Epidermal melanocyte (primary cell): ENCODE measurements around the gene AP1M1.

ENCODE experiments used
- DNase-seq: peaks from one replicate; pipeline ENCODE4 v3.0.0; 2011; ENCODE audit warnings: low spot score; ENCODE audit not compliant: insufficient read length

The AP1M1 gene

DNA sequence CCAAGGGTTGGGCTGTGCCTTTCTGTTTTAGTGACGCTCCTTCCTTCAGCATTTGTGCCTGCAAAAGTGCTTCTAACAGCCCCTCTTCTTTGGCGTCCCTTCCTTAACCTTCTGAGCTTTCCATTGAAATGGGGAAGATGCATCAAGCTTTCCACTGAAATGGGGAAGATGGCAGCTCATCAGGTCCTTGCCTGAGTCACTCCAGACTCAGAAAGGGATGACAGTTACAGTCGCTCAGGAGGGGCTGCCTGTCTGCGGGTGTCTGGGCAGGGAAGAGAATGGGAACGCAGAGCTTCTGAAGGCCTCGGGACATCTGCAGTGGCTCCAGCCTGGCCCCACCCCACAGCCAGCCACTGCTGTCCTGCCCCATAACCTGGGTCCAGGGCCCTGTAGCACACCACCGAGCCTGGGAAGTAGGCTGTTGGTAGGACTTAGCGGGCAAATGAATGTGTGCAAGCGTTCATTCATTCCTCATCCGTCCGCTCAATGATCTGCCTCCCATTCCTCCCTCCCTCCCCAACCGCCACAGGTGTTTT, 9.8 kb downstream of the AP1M1 start:
- no peak for DNase-seq

DNA sequence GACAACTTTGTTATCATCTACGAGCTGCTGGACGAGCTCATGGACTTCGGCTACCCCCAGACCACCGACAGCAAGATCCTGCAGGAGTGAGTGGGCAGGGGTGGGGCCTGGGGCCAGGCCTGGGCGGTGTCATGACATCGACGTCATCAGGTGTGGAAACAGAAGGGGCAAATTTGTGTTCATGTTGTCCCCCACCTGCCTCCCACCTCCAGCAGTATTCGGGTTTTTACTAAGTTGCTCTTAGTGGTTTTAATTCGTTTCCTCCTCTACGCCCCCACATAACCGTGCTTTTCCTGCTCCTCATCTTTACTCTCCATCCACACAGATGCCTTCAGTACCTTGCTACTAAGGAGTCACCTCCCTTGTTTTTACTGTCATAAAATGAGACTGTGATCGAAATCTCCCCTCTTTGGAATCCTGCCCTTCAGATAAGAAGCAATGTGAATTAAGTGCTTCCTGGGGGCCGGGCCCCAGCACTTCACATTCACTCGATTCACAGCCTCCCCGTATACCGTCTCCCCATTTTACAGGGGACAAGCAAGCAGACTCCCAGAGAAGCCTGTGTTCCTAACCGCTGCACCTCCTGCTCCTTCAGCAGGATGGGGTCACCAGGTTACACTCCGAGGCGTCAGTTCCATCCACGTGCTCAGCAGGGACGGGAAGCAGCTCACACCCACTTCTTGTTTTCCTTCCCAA, 10.5 kb downstream of the AP1M1 start:
- no peak for DNase-seq

DNA sequence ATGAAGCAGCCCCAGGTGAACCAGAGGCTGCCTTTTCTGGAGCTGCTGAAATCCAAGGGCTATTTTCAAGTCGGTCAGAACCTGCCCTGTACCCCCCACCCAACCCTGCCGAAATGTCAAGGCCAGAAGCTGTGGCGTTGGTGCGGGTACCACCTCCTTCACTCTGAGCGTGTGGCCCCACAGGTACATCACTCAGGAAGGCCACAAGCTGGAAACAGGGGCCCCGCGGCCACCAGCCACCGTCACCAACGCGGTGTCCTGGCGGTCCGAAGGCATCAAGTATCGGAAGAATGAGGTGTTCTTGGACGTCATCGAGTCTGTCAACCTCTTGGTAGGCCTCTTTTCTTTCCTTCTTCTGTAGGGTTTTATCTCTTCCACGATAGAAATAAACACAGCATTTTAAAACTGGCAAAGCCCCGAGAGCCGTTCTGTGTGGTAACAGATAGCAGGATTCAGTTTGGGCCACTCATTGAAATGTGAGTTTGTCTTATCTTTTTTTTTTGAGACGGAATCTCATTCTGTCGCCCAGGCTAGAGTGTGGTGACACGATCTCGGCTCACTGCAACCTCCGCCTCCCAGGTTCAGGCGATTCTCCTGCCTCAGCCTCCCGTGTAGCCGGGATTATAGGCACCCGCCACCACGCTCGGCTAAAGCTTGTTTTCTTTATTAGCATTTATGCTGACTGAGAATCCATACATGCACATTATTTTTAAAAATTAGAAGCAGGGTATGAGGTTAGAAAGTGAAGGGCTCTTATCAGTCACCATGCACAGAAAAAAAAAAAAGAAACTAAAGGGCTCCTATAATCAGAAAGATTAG, 11.3 kb downstream of the AP1M1 start:
- DNase-seq = no peak

DNA sequence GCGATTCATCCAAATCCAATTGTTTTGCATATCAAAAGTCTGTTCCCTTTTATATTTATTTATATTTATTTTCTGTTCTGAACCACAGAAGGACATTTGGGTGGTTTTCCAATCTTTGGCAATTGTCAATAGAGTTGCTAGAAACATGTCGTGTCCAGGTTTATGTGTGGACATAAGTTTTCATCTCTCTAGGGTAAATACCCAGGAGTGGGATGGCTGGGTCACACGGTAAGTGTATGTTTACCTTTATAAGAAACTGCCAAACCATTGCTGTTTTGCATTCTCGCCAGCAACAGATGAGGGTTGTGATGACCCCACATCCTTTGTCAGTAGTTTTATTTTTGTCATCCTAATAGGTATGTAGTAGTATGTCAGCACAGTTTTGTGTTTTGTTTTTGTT, 12.5 kb downstream of the AP1M1 start:
- no peak for DNase-seq

DNA sequence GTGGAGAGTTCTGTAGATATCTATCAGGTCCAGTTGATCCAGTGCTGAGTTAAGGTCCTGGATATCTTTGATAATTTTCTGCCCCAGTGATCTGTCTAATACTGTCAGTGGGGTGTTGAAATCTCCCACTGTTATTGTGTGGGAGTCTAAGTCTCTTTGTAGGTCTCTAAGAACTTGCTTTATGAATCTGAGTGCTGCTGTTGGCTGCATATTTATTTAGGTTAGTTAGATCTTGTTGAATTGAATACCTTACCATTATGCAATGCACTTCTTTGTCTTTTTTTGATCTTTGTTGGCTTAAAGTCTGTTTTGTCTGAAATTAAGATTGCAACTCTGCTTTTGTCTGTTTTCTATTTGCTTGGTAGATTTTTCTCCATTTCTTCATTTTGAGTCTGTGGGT, 15.4 kb downstream of the AP1M1 start:
- no peak for DNase-seq

DNA sequence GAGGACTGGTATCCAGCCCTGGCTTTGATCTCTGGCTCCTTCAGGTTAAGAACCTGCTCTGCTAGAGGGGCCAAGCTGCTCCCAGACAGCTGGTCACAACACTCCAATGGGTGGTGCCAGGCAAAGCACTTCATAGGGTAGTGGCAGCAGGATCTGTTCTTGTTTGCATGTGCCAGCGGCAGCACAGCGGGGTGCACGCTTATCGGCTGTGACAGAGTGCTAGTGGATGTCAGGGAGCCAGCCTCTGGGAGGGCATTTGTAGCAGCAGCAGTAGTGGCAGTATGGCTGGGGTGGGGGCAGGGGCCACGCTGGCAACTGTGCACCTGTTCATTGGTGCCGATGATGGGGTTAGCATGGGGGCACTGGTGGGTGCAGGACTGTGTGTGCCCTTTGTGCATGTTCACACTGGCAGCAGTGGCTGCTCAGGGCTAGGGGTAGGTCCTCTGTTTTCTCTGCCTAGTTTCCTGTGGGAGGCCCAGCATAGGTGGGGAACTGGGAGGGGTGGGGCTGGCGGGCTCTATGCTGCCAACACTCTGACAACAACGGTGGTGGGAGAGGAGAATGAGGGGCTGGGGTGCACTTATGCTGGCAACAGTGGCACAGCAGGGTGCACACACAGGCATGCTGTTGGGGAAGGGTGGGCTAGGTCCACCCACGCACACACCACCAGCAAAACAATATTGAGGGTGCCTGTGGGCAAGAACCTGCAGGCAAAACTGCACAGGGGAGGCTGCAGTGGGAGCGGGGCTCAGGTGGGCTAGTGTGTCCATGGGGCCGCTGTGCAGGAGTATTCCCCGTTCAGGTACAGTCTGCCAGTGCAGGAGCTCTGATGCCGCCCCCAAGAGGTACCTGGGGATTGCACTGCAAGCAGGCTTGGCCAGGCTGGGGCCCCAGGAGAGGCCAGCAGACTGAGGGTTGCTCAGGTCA, 19.3 kb downstream of the AP1M1 start:
- no peak for DNase-seq

DNA sequence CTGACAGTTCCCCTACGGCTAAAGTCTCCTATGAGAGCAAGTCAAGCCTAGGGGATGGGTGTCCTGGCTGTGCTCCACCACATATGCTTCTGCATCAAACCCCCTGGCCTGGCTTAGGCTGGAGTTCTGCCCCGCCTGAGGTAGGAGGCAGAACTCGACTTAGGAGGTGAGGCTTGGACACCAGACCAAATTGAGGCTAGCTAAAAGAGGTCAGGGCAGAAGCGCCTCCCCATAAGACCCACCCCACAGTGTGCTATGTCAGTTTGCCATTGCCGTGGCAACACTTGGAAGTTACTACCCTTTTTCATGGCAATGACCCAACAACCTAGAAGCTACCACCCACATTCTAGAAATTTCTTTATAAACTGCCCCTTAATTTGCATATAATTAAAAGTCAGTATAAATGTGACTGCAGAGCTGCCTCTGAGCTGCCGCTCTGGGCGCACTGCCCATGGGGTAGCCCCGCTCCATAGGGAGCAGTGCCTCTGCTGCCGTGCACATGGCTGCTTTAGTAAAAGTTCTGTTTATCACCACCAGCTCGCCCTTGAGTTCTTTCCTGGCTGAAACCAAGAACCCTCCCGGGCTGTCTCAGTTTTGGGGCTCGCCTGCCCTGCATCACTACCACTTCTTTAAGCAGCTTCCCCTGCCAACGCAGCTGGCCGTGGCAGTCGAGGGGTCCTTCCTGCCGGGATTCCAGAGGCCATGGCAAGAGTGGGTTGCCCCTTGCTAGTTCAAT, 20.2 kb downstream of the AP1M1 start:
- DNase-seq = no peak

DNA sequence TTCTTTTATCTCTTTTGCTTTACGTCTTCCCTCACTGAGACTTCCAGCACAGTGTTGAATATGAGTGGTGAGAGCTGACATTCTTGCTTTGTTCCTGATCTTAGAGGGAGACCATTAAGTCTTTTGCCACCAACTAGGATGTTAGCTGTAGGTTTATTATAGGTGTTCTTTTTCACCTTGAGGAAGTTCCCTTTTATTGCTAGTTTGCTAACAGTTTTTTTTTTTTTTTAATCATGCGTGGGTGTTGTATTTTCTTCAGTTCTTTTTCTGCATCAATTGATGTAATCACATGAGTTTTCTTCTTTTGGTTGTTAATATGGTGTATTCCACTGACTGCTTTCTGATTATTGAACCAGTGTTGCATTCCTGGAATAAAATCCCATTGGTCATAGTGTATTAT, 21.1 kb downstream of the AP1M1 start:
- no peak for DNase-seq

DNA sequence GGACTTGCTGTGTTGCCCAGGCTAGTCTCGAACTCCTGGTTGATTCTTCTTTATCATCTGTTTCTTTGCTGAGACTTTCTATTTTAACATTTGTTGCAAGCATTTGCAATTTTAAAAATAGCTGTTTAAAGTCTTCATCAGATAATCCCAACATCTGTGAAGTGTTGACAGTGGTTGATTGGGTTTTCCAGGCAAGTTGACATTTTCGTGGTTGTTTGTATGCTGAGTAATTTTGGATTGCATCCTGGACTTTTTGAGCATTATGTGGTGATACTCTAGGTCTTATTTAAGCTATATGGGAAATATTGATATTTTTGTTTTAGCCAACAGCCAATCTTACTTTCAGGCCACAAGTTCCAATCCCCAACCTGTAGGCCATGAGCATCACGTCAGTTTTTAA, 25.1 kb downstream of the AP1M1 start:
- DNase-seq = no peak

DNA sequence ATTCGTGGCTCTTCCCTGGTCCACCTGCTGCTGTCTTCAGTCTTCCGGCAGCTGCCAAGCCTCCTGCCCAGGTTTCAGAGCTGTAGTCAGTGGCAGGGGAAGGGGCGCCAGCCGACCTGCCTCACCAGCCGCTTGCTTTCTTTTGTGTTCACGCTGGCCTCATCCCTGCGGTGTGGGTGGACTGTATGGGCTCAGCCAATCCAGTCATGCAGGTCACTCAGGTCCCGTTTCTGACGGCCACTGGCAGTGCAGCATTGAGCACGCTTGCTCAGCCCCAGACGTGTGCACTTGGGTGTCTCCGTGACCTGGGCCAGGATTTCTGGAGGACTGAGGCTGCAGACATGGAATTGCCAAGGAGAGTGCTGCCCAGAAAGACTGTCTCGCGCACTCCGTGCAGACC, 26.0 kb downstream of the AP1M1 start:
- DNase-seq = no peak

DNA sequence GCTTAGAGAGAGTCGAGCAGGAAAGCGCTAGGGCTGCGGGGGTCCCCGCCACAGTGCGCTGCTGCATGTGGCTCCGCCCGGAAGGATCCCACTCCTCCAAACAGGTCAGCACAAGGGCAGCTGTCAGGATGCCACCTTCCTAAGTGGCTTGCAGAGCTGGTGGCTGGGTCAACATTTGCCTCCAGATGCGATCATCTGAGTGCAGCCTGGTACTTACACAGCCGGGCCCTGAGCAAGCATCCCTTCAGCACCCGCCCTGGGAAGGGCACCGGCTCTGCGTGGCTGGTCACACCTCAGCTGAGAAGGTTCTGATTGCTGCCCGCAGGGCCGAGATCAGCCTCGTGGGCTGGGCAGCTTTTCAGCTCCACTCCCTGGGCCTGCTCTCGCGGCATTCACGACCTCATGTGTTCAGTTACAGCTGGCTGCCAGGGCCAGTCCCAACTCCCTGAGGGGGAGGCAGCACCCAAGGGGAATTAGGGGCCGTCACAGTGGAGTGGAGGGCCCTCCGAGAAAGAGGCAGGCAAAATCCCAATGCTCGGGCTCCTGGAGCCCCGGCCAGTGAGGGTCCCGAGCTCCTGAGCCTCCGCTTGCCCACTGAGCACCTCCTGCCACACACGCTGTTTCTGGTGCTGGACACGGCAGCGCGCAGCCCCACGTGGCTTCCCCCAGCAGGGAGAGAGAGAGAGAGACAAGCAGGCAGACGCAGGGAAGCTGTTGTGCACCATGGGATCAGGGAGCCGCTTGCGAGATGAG, 26.8 kb downstream of the AP1M1 start:
- no peak for DNase-seq

DNA sequence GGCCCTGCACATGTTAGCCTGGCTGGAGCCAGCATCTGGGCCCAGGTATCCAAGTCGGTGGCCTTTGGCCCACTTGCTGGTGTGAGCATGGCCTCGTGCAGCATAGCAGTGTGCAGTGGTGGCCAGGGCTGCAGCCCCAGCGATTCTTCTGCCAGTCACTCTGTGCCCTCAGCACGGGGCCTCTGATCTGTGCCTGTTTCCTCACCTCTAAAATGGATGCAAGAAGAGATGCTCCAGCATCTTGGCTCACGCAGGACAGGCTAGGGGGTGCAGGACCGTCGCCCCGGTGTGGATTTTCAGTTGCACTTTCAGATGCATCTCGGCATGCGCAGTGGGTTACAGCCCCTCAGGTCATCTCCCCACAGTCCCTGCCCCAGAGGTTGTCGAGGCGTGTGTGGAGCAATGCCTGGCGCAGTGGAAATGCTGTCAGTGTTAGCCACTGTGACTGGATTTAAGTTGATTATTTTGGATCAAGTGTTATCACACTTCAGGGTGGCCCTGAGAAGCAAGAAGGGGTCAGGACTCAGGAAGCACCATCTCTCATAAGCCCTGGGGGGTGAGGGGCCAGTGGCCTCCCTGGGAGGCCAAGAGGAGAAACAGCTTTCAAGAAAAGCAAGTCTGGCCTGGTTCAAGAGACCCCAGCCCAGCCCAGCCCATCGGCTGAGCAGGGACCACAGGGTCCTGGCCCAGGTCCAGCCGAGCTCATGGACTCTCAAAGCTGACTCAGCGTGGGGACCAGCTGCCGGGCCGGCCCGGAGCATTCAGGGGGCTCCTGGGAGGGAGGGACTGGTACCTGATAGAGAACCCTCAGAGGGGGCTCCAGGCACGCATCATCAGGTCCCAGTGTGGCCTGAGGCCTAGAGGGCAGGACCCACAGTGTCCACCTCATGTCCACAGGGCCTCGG, 27.8 kb downstream of the AP1M1 start:
- no peak for DNase-seq

DNA sequence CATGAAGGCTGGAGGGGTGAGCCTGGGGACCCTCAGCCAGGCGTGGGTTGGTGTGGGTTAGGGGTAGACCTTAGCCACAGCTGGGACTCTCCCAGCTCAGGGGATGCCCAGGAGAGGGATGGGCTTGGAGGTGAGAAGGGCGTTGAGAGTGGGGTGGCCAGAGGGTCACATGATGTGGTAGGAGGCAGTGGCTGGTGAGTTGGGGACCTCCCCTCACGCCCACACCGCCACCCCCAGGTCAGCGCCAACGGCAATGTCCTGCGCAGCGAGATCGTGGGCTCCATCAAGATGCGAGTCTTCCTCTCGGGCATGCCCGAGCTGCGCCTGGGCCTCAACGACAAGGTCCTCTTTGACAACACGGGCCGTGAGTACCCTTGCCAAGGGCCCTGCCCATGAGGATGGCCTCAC, 28.5 kb downstream of the AP1M1 start:
- DNase-seq = no peak

DNA sequence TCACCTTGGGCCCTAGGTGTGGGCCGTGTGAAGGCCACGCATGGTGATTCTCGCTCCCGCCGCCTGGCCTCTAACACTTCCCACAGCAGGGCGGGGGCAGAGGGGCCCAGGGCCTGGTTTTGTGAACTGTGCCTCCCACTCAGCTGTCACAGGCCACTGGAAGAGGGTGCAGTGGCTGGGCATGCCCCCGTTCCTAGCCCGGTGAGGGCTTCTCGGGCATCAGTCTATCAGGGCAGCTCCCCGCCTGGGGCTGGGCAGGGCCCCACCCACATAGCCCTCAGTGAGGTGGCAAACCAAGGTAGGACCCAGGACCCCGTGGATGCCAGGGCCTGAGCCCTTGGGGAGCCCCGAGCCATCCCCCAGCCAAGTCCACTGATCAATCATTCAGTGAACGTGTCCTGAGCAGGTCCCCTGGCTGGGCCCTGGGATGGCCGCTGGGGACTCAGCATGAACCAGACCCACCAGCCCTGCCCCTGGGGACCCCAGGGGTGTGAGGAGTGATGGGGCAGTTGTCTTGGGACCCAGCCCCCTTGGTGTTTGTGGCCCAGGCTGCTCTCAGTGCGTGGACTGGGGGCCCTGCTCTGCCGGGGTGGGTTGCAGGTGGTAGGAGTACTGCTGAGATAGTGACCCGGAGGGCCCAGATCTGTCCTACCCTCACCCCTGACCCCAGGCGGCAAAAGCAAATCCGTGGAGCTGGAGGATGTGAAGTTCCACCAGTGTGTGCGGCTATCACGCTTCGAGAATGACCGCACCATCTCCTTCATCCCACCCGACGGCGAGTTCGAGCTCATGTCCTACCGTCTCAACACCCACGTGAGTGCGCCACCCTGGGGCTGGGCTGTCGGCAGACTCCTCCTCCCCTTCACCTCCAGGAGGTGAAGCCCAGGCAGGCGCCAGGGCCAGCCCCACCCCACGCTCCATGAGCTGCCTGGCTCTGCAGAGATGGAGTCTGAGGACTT, 29.4 kb downstream of the AP1M1 start:
- no peak for DNase-seq

DNA sequence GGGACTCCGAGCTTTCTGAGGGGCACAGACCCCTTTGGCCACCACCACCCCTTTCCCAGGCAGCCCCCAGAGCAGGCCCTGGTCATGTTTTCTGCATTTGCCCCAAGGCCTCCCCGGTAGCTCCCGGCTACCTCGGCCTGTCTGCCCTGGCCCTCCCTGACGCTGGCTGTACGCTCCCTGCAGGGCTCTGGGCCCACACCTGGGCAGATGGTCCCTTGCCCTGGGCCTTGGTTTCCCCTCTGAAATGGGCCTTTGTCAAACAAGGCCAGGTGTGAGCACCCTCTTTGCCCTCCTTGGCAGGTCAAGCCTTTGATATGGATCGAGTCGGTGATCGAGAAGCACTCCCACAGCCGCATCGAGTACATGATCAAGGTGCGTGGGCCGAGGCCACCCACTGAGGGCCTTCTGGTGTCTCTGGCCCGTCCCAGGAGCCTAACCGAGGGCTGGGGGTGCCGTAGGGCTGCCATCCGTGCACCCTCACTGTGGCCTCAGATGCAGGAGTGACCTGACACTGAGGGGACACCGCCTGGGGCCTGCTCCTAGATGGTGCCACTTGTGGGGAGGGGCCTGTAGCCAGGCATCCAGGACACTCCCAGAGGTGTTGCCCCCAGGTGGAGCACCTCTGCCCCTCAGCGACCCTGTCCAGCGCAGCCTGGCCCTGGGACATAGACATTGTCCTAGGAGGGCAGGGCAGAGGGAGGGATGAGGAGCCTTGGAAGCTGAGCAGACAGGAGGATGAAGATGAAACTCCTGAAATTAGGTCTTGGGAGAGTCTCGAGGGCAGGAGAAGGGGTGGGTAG, 30.3 kb downstream of the AP1M1 start:
- no peak for DNase-seq

DNA sequence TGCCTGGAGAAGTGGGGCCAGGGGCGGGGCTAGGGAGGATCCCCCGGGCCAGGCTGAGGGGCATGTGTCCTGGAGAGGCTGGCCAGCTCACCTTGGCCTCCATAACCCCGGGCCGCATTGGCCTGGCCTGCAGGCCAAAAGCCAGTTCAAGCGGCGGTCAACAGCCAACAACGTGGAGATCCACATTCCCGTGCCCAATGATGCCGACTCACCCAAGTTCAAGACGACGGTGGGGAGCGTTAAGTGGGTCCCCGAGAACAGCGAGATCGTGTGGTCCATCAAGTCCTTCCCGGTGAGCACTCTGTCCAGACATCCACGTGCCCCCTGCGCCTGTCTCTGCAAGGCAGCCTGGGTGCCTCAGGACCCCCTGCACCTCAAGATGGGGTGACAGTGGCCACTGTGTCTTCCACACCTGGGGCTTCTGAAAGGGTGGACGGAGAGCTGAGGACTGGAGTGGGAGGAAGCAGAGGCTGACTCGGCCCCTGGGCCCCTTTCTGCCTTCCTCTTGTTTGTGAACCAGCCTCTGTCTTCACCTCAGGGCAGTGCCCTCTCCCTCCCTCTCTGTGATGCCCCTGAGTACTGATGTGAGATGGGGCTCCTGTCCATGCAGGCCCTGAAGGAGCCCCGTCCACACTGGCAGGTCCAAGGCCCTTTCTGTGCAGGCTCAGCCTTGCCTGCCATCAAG, 31.1 kb downstream of the AP1M1 start:
- DNase-seq = no peak

DNA sequence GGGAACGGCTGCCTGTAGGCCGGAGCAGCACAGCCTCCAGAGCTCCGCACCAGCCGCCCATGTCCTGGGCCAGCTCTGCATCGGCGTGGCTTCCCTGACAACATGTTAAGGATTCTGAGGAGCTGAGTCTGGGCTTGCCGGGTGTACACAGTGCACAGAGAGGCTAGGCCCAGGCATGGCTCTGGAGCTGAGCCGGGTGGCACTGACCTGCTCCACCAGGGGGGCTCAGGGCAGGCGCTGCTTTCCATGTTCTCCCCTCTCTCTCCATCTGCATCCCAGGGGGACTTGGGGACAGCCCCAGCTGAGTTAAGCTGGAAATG, 31.6 kb downstream of the AP1M1 start:
- no peak for DNase-seq
